Astrocyte (in vitro differentiated cells and primary cell): ENCODE results near the gene SSTR5.

Experiments
- EZH2 ChIP-seq: IDR thresholded peaks from 2 replicates; pipeline ENCODE4 v1.6.1; 2012; ENCODE audit warnings: mild to moderate bottlenecking, low read length, inconsistent platforms; ENCODE audit not compliant: insufficient read depth
- TF ChIP-seq, protein P1 (sequence below): IDR thresholded peaks from 2 replicates; pipeline ENCODE4 v1.5.1; 2011; ENCODE audit warnings: low read depth, mild to moderate bottlenecking, inconsistent platforms, low read length, moderate library complexity; ENCODE audit not compliant: insufficient read depth

DNA sequence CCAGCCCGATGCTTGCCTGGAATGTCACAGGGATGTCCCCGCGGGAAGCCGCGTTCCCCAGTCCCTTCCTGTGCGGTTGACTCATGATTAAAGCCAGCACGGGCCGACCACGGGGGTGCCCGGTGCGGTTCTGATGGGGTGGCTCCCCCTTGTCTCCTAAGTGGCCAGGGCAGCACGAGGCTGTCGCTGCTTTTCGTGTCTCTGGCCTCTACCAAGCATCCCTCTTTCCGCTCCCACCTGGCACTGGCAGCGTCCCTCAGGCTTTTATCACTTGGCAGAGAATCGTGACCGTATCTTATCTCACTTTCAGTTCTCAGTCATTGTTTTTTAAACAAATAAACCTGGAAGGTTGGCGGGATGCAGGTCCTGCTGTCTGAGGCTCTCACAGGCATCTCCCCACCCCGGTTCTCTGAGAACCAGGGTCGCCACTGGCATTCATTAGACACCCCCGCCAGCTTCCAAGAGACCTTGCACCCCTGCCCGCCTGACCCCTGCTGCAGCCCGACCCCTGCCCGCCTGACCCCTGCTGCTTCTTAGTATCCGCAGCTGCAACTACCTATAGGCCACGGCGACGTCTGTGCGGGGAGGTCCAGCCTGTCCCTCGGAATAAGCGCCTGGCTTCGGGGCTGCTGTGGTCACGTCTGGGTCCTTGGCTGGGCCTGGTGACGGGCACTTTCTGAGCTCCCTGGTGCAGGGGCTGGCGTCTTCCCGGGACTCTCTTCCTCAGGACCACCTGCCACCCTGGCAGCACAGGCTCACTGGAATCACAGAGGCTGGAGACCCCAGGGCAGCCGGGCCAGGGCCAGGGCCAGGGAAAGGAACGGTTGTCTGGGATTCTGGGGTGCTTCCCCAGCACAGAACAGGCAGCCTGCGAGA lies 16.0 kb downstream of the SSTR5 start:
- TF ChIP-seq EZH2, result no peak
- TF ChIP-seq, protein P1, sequence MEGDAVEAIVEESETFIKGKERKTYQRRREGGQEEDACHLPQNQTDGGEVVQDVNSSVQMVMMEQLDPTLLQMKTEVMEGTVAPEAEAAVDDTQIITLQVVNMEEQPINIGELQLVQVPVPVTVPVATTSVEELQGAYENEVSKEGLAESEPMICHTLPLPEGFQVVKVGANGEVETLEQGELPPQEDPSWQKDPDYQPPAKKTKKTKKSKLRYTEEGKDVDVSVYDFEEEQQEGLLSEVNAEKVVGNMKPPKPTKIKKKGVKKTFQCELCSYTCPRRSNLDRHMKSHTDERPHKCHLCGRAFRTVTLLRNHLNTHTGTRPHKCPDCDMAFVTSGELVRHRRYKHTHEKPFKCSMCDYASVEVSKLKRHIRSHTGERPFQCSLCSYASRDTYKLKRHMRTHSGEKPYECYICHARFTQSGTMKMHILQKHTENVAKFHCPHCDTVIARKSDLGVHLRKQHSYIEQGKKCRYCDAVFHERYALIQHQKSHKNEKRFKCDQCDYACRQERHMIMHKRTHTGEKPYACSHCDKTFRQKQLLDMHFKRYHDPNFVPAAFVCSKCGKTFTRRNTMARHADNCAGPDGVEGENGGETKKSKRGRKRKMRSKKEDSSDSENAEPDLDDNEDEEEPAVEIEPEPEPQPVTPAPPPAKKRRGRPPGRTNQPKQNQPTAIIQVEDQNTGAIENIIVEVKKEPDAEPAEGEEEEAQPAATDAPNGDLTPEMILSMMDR, result no peak
